Parathyroid adenoma (tissue), 2 donors: Measurements from ENCODE around the gene F3.

Experiments used
- H2AFZ ChIP-seq: fragments of 300-600 bp; sonication (generic); one replicate; pipeline ENCODE4 v1.7.0; 2017; ENCODE audit warnings: antibody characterized with exemption, mild to moderate bottlenecking
- H3K27ac ChIP-seq: fragments of 300-600 bp; sonication (generic); one replicate; pipeline ENCODE4 v1.7.0; 2017
- H3K27me3 ChIP-seq: fragments of 300-600 bp; sonication (generic); one replicate; pipeline ENCODE4 v1.7.0; 2017; ENCODE audit warnings: low read length; ENCODE audit not compliant: control insufficient read depth, insufficient read depth
- H3K36me3 ChIP-seq: fragments of 300-600 bp; sonication (generic); one replicate; pipeline ENCODE4 v1.7.0; 2017; ENCODE audit warnings: low read length; ENCODE audit not compliant: control insufficient read depth, insufficient read depth
- H3K4me1 ChIP-seq: fragments of 300-600 bp; sonication (generic); one replicate; pipeline ENCODE4 v1.7.0; 2017; ENCODE audit warnings: control low read depth
- H3K4me2 ChIP-seq: fragments of 300-600 bp; sonication (generic); one replicate; pipeline ENCODE4 v1.7.0; 2017; ENCODE audit warnings: low read length
- H3K4me3 ChIP-seq: fragments of 300-600 bp; sonication (generic); one replicate; pipeline ENCODE4 v1.7.0; 2017; ENCODE audit warnings: low read depth, low read length
- H3K79me2 ChIP-seq: fragments of 300-600 bp; sonication (generic); one replicate; pipeline ENCODE4 v1.7.0; 2017; ENCODE audit warnings: control low read depth
- H3K9ac ChIP-seq: fragments of 300-600 bp; sonication (generic); one replicate; pipeline ENCODE4 v1.7.0; 2017; ENCODE audit warnings: mild to moderate bottlenecking
- H3K9me3 ChIP-seq: fragments of 300-600 bp; sonication (generic); one replicate; pipeline ENCODE4 v1.7.0; 2017; ENCODE audit warnings: low read length; ENCODE audit not compliant: control insufficient read depth
- TF ChIP-seq, protein P1 (sequence below): fragments of 300-600 bp; sonication (generic); IDR thresholded peaks from one replicate; pipeline ENCODE4 v1.7.0; 2017; ENCODE audit warnings: antibody characterized with exemption, mild to moderate bottlenecking
- donor health status: primary hyperparathyroidism.

F3 gene

GRCh38 chr1:94540440-94541245 is 916 bp downstream of the F3 start:
- Histone ChIP-seq H3K4me1 (peaks cover 12% of the 10 kb centered on the region), H3K27ac (peak overlapping the region; percentile 91), H3K27me3 (no peaks in the 10 kb centered on the region), H3K4me2 (peak overlapping the region; percentile 89), H3K36me3 (no peaks in the 10 kb centered on the region), H3K9ac (peak overlapping the region; percentile 89), H3K79me2 (no peaks in the 10 kb centered on the region), H3K9me3 (no peaks in the 10 kb centered on the region), H2AFZ (peak overlapping the region; percentile 76), H3K4me3 (peak overlapping the region; percentile 80)
- TF ChIP-seq, protein P1, sequence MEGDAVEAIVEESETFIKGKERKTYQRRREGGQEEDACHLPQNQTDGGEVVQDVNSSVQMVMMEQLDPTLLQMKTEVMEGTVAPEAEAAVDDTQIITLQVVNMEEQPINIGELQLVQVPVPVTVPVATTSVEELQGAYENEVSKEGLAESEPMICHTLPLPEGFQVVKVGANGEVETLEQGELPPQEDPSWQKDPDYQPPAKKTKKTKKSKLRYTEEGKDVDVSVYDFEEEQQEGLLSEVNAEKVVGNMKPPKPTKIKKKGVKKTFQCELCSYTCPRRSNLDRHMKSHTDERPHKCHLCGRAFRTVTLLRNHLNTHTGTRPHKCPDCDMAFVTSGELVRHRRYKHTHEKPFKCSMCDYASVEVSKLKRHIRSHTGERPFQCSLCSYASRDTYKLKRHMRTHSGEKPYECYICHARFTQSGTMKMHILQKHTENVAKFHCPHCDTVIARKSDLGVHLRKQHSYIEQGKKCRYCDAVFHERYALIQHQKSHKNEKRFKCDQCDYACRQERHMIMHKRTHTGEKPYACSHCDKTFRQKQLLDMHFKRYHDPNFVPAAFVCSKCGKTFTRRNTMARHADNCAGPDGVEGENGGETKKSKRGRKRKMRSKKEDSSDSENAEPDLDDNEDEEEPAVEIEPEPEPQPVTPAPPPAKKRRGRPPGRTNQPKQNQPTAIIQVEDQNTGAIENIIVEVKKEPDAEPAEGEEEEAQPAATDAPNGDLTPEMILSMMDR: no peak

- H3K4me2 ChIP-seq: no peak overlapping the region
- no peaks in the 10 kb centered on the region for H3K79me2 ChIP-seq
- no peak overlapping the region for H3K27ac ChIP-seq
- no peak overlapping the region for H2AFZ ChIP-seq
- no peak overlapping the region for H3K4me3 ChIP-seq
- TF ChIP-seq, protein P1: no peak
- H3K9ac ChIP-seq: no peak overlapping the region
- H3K4me1 ChIP-seq: peaks cover 5% of the 10 kb centered on the region
- no peaks in the 10 kb centered on the region for H3K36me3 ChIP-seq
- no peaks in the 10 kb centered on the region for H3K9me3 ChIP-seq
- no peaks in the 10 kb centered on the region for H3K27me3 ChIP-seq
Observed at GRCh38 chr1:94539496-94539895, 2.1 kb downstream of the F3 start.

- Histone ChIP-seq H3K27ac (no peak overlapping the region), H3K9ac (no peak overlapping the region), H3K27me3 (no peaks in the 10 kb centered on the region), H3K79me2 (no peaks in the 10 kb centered on the region), H3K4me3 (no peak overlapping the region), H3K4me2 (no peak overlapping the region), H3K9me3 (no peaks in the 10 kb centered on the region), H3K4me1 (no peaks in the 10 kb centered on the region), H3K36me3 (no peaks in the 10 kb centered on the region), H2AFZ (no peak overlapping the region)
- TF ChIP-seq, protein P1: no peak
Observed at GRCh38 chr1:94538243-94538827, 3.2 kb downstream of the F3 start.

GRCh38 chr1:94537254-94537653 is 4.3 kb downstream of the F3 start:
- H3K4me3 ChIP-seq: no peak overlapping the region

More at GRCh38 chr1:94537254-94537653, 4.3 kb downstream of the F3 start:
- Histone ChIP-seq H3K9me3 (no peaks in the 10 kb centered on the region), H3K27me3 (no peaks in the 10 kb centered on the region), H3K4me1 (no peaks in the 10 kb centered on the region), H3K27ac (no peak overlapping the region), H3K79me2 (no peaks in the 10 kb centered on the region), H3K4me2 (no peak overlapping the region), H3K36me3 (no peaks in the 10 kb centered on the region), H3K9ac (no peak overlapping the region), H2AFZ (no peak overlapping the region)
- TF ChIP-seq, protein P1: no peak
